Right lobe of liver (tissue), 6 donors: ENCODE measurements around the gene CSTF1. TPM values are rescaled to one million over a fixed set of nuclear protein-coding genes. Genes with fewer than 3 reads are reported as not detected.

Experiments
- ATAC-seq, 4 donors: fragments of 200-7000 bp; cut with Tn5 transposase; one replicate each; pipeline ENCODE4 v1.9.1; 2020; ENCODE audit warnings: mild to moderate bottlenecking in 4 of 4, moderate library complexity in 4 of 4
- DNase-seq, 3 donors: peaks; one replicate each; pipeline ENCODE4 v3.0.0-alpha.2; 2020
- H3K27ac ChIP-seq, 3 donors: fragments of 200-600 bp; one replicate each; pipeline ENCODE4 v1.8.0; 2022
- H3K27me3 ChIP-seq, 2 donors: fragments of 200-600 bp; one replicate each; pipeline ENCODE4 v1.8.0; 2022
- H3K36me3 ChIP-seq, 4 donors: fragments of 200-600 bp; sonication (generic) in 1 of 4; one replicate each; pipeline versions ENCODE4 v1.5.1 to v1.8.0; 2017 to 2022; ENCODE audit warnings: control low read depth in 1 of 4
- H3K4me1 ChIP-seq, 4 donors: fragments of 200-600 bp; sonication (generic) in 1 of 4; one replicate each; pipeline versions ENCODE4 v1.5.1 to v1.8.0; 2017 to 2022; ENCODE audit warnings: control low read depth in 1 of 4
- H3K4me3 ChIP-seq, 3 donors: fragments of 200-600 bp; one replicate each; pipeline ENCODE4 v1.8.0; 2022
- H3K9me3 ChIP-seq, 4 donors: fragments of 200-600 bp; sonication (generic) in 1 of 4; one replicate each; pipeline versions ENCODE4 v1.5.1 to v1.8.0; 2017 to 2022; ENCODE audit warnings: control low read depth in 1 of 4
- POLR2A ChIP-seq: fragments of 450-650 bp; IDR thresholded peaks from one replicate; pipeline ENCODE4 v1.6.1; 2017; ENCODE audit warnings: antibody characterized with exemption, mild to moderate bottlenecking
- WGBS: methylation state at CpG from one replicate; pipeline ENCODE4 v1.1.6; 2018; ENCODE audit warnings: low coverage, low lambda C conversion rate; ENCODE audit not compliant: insufficient coverage; ENCODE audit errors: missing lambda C conversion rate; 5-methylcytosine and 5-hydroxymethylcytosine counted together
- intact Hi-C, 2 donors: fragments of 100-400 bp; cut with DNase I; formaldehyde crosslinking; loops; one replicate each; pipeline versions ENCODE4 v1.11.2 to v1.14.1; 2022
- total RNA-seq, 6 experiments: library from RNA; depleted of rRNA in 2 of 6; stranded (reverse); fragments of >200 nt in 2 of 6; fragmentation: NEBNext Ultra II Directional in 3 of 6; extraction: Animal tissue kit (Norgen Biotek cat#: 25700) in 3 of 6; gene quantifications; one replicate each; pipeline versions ENCODE4 v1.1.0 to v1.2.4, GENCODE V29; 2016 to 2023
- TF ChIP-seq, protein P1 (sequence below), 4 donors: fragments of 200-600 bp in 3 of 4; fragments of 450-650 bp in 1 of 4; IDR thresholded peaks; one replicate each; pipeline versions ENCODE4 v1.5.1 to v1.8.0; 2016 to 2022; ENCODE audit warnings: antibody characterized with exemption in 4 of 4, mild to moderate bottlenecking in 2 of 4
- donor health status: DM: no; HTN: yes; CAD: no.
- donor health status: DM: no; HTN: no; CAD: no.
- donor health status: DM: no; HTN: no; CAD: no.
- donor health status: DM: no; HTN: yes; CAD: no.
- donor health status: DM: no; HTN: yes; CAD: no.

The CSTF1 gene
- total RNA-seq, 6 experiments from 2014 or later = 14.9 to 27.2 (median 16.6) TPM

- Histone ChIP-seq H3K4me3 (no peak overlapping the region), H3K27me3 (no peaks in the 10 kb centered on the region), H3K9me3 (no peaks in the 10 kb centered on the region), H3K27ac (no peak overlapping the region), H3K36me3 (no peaks in the 10 kb centered on the region), H3K4me1 (peaks cover 0 to 4% (median 0%) of the 10 kb centered on the region in 4 donors)
- ATAC-seq = no peak
- DNase-seq = peak in 1 of 3 donors; percentile 9
- intact Hi-C loops = no loop called here
- TF ChIP-seq POLR2A = no peak
- TF ChIP-seq, protein P1, sequence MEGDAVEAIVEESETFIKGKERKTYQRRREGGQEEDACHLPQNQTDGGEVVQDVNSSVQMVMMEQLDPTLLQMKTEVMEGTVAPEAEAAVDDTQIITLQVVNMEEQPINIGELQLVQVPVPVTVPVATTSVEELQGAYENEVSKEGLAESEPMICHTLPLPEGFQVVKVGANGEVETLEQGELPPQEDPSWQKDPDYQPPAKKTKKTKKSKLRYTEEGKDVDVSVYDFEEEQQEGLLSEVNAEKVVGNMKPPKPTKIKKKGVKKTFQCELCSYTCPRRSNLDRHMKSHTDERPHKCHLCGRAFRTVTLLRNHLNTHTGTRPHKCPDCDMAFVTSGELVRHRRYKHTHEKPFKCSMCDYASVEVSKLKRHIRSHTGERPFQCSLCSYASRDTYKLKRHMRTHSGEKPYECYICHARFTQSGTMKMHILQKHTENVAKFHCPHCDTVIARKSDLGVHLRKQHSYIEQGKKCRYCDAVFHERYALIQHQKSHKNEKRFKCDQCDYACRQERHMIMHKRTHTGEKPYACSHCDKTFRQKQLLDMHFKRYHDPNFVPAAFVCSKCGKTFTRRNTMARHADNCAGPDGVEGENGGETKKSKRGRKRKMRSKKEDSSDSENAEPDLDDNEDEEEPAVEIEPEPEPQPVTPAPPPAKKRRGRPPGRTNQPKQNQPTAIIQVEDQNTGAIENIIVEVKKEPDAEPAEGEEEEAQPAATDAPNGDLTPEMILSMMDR (IDR thresholded peaks at IDR 0.05) = no peak
These were observed 34.5 kb downstream of the CSTF1 start for GRCh38 chr20:56426926-56427325.

DNA sequence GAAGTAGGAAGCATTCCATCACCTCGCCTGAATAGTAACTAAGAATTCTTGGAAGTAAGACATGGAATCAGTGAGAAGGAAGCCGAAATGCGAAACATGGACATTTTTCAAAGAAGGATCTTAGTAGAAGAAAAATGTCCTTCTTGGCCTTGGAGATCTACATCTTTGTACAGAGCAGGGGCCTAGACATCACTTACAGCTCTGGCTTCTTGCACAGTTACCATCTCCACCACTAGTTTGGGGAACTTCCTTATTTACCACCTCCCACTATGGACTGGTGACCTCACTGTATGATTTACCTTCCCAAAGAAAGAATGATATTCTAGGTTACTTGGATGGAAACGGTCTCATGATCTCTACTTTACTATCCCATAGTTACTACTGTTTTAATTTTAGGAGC is 35.4 kb downstream of the CSTF1 start:
- 55% methylated on average over 4 of the region's 4 CpGs for WGBS
- peak in 1 of 3 donors; percentile 5 for DNase-seq
- intact Hi-C loops = no loop called here
- no peak for TF ChIP-seq POLR2A
- TF ChIP-seq, protein P1 (IDR thresholded peaks at IDR 0.05) = no peak
- Histone ChIP-seq H3K27me3 (no peaks in the 10 kb centered on the region), H3K27ac (no peak overlapping the region), H3K4me1 (peaks cover 0 to under 1% (median 0%) of the 10 kb centered on the region in 4 donors), H3K9me3 (no peaks in the 10 kb centered on the region), H3K36me3 (no peaks in the 10 kb centered on the region), H3K4me3 (no peak overlapping the region)
- ATAC-seq = no peak

DNA sequence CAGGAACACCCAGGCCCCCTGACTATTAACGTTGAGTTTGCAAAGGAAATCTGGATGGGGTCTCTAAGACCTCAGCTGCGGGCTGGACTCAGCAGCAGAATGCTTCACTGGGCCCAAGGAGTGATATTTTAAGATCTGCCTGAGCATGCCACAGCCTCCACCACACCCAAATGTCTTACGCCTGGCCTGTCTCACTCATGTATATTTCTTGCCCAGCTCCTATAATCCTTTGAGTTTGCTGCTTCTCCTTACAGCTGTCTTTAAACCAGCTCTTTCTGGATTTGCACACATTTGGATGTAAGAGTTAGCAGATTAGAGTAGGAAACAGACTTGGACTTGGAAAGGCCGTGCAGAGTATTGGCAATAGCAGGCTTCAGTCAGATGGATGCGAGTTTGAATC is 36.0 kb downstream of the CSTF1 start:
- H3K27ac ChIP-seq = no peak overlapping the region
- 100% methylated on average over 2 of the region's 5 CpGs for WGBS
- no peak for TF ChIP-seq POLR2A
- TF ChIP-seq, protein P1 (IDR thresholded peaks at IDR 0.05) = no peak

GRCh38 chr20:56428881-56429280 is 36.4 kb downstream of the CSTF1 start:
- H3K27ac ChIP-seq = no peak overlapping the region
- intact Hi-C loops = no loop called here
- H3K27me3 ChIP-seq = no peaks in the 10 kb centered on the region
- ATAC-seq (no peak), DNase-seq (peak in 1 of 3 donors; percentile 36)
- H3K9me3 ChIP-seq = no peaks in the 10 kb centered on the region
- no peak overlapping the region for H3K4me3 ChIP-seq
- H3K4me1 ChIP-seq = no peaks in the 10 kb centered on the region
- 51% methylated on average over 5 of the region's 8 CpGs for WGBS
- no peaks in the 10 kb centered on the region for H3K36me3 ChIP-seq
- TF ChIP-seq POLR2A = no peak
- TF ChIP-seq, protein P1 (IDR thresholded peaks at IDR 0.05) = no peak

More for the DNA sequence above, 36.0 kb downstream of the CSTF1 start:
- Histone ChIP-seq H3K4me3 (no peak overlapping the region), H3K4me1 (no peaks in the 10 kb centered on the region), H3K36me3 (no peaks in the 10 kb centered on the region), H3K9me3 (no peaks in the 10 kb centered on the region), H3K27me3 (no peaks in the 10 kb centered on the region)
- DNase-seq = peak in 1 of 3 donors; percentile 32
- no peak for ATAC-seq
- intact Hi-C loops = no loop called here

DNA sequence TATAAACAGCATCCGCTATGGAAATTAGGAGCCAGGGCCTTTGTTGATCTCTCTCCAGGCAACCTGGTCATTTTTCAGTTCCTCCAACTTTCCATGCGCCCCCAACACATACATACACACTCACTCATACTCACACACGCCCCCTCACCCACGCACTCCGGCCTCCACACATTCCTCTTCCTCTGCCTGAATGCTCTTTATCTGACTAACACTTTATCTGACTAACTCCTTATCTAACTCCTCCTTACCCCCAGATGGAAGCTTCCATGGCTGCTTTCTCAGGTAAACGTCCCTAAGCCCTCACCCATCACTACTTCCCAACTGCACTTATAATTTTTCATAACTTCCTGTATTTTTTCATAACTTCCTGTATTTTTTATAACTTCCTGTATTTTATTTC is 37.1 kb downstream of the CSTF1 start:
- intact Hi-C loops = no loop called here

More for the DNA sequence above, 37.1 kb downstream of the CSTF1 start:
- no peak for TF ChIP-seq POLR2A
- TF ChIP-seq, protein P1 (IDR thresholded peaks at IDR 0.05) = no peak
- DNase-seq (peak in 1 of 3 donors; percentile 23), ATAC-seq (no peak)
- 60% methylated on average over 6 of the region's 6 CpGs for WGBS
- Histone ChIP-seq H3K4me1 (no peaks in the 10 kb centered on the region), H3K4me3 (no peak overlapping the region), H3K27me3 (no peaks in the 10 kb centered on the region), H3K27ac (no peak overlapping the region), H3K9me3 (no peaks in the 10 kb centered on the region), H3K36me3 (no peaks in the 10 kb centered on the region)
